ENCODE results near the gene CDC42BPB. TPM values are rescaled to one million over a fixed set of nuclear protein-coding genes. Genes with fewer than 3 reads are reported as not detected.

CDC42BPB gene
- total and polyA plus RNA-seq, 11 donors = 31.1 to 124 (median 68.9) TPM

GRCh38 chr14:102951799-102952198 lies 105.5 kb downstream of the CDC42BPB start:
- WGBS, 4 donors = 77 to 78% (median 77%) methylated on average over 8 of the region's 8 CpGs
- ATAC-seq = no peak
- no peaks in the 10 kb centered on the region for H3K9me3 ChIP-seq
- H3K27me3 ChIP-seq = no peaks in the 10 kb centered on the region
- no peak overlapping the region for H3K4me3 ChIP-seq
- no peak for DNase-seq
- H3K4me1 ChIP-seq = peaks cover 0 to 13% (median 3%) of the 10 kb centered on the region in 12 donors
- intact Hi-C loops (cut with DNase I) = no loop called here
- TF ChIP-seq CTCF (IDR thresholded peaks at IDR 0.05) (no peak), POLR2A (IDR thresholded peaks at IDR 0.05) (no peak)
- no peak overlapping the region for H3K27ac ChIP-seq
- peaks cover 10 to 94% (median 91%) of the 10 kb centered on the region in 9 donors for H3K36me3 ChIP-seq

GRCh38 chr14:102951034-102951433 lies 106.3 kb downstream of the CDC42BPB start:
- Histone ChIP-seq H3K27ac (no peak overlapping the region), H3K9me3 (no peaks in the 10 kb centered on the region), H3K27me3 (no peaks in the 10 kb centered on the region), H3K4me3 (no peak overlapping the region), H3K4me1 (peaks cover 0 to 13% (median 3%) of the 10 kb centered on the region in 12 donors), H3K36me3 (peaks cover 10 to 94% (median 91%) of the 10 kb centered on the region in 9 donors)
- intact Hi-C loops (cut with DNase I) = no loop called here
- no peak for ATAC-seq
- no peak for TF ChIP-seq CTCF (IDR thresholded peaks at IDR 0.05)
- no peak for TF ChIP-seq POLR2A (IDR thresholded peaks at IDR 0.05)
- WGBS, 4 donors = 65 to 75% (median 67%) methylated on average over 10 of the region's 10 CpGs
- no peak for DNase-seq

- 70 to 77% (median 74%) methylated on average over 18 to 23 of the region's 23 CpGs for WGBS, 4 donors
- peak overlapping the region in 1 of 12 donors; percentile 15 for H3K27ac ChIP-seq
- H3K4me3 ChIP-seq = no peak overlapping the region
- H3K36me3 ChIP-seq = peaks cover 10 to 94% (median 93%) of the 10 kb centered on the region in 9 donors
- ATAC-seq = peak; percentile 57 to 78 (median 75)
- DNase-seq = peak in 4 of 5 donors; percentile 40 to 66 (median 50)
- no peaks in the 10 kb centered on the region for H3K27me3 ChIP-seq
- no peak for TF ChIP-seq POLR2A (IDR thresholded peaks at IDR 0.05)
- intact Hi-C loops (cut with DNase I) = no loop called here
- peaks cover 0 to 13% (median 3%) of the 10 kb centered on the region in 12 donors for H3K4me1 ChIP-seq
- no peaks in the 10 kb centered on the region for H3K9me3 ChIP-seq
Observed at GRCh38 chr14:102949801-102950451, 107.4 kb downstream of the CDC42BPB start.

GRCh38 chr14:102949062-102949800 lies 108.1 kb downstream of the CDC42BPB start:
- no peak for DNase-seq
- Histone ChIP-seq H3K9me3 (no peaks in the 10 kb centered on the region), H3K27me3 (no peaks in the 10 kb centered on the region), H3K4me1 (peaks cover 0 to 13% (median 3%) of the 10 kb centered on the region in 12 donors), H3K36me3 (peaks cover 10 to 94% (median 93%) of the 10 kb centered on the region in 9 donors), H3K27ac (no peak overlapping the region), H3K4me3 (no peak overlapping the region)
- TF ChIP-seq CTCF (IDR thresholded peaks at IDR 0.05) = no peak
- no peak for TF ChIP-seq POLR2A (IDR thresholded peaks at IDR 0.05)
- ATAC-seq = peak in 2 of 4 donors; percentile 8 to 17
- 83 to 87% (median 85%) methylated on average over 28 of the region's 28 CpGs for WGBS, 4 donors
- intact Hi-C loops (cut with DNase I) = no loop called here
